LNCaP clone FGC (cell line): ENCODE results near the gene NOTUM.

Experiments
- DNase-seq: peaks from one replicate; pipeline ENCODE4 v3.0.0-alpha.2; 2011; ENCODE audit warnings: low read depth
- H3K4me3 ChIP-seq: 2 replicates; pipeline ENCODE4 v1.5.1; 2011; ENCODE audit warnings: mild to moderate bottlenecking, low read depth, low read length, control low read depth
- CTCF ChIP-seq: IDR thresholded peaks from 2 replicates; pipeline ENCODE4 v1.5.1; 2012; ENCODE audit warnings: mild to moderate bottlenecking; ENCODE audit not compliant: control insufficient read depth, insufficient read depth; ENCODE audit errors: extremely low read depth

Gene NOTUM

DNA sequence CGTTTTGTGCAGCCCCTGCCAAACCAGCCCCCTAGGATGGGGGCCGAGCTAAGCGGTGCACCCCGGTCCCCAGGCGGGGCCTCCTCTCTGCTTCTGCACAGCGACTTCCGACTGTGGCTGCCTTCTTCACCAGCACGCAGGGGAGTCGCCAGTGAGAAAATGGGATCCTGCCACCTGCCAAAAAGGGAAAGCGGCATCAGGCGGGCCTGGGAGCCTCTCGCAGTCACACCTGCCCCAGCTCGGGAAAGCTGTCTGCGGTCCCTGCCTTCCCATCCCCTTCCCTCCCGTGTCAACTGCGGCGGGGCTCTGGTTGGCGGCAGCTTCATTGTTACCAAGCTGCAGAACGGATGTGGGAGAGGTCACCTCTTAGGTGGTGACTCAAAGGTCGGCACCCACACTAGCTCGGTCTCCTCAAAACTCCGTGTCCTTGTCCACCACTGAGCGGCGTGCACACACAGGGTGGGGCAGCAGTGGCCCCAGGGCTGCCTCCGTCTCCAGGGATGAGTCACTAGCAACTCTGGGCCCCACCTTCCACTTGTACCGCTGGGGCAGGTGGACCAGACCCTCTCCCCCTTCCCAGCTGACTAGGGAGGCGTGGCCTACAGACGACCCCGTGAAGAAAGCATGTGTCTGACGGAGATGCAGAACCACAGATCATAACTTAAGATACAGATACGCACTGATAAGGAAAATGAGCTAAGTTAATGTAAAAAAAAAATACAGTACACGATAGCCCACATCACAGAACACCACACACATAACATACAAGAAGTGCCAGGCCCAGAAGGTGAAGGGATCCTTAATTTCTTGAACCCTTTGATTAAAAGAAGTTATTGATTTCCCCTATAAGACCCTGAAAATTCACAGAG, 48.3 kb downstream of the NOTUM start:
- H3K4me3 ChIP-seq: no peak overlapping the region
- no peak for DNase-seq
- TF ChIP-seq CTCF: no peak

DNA sequence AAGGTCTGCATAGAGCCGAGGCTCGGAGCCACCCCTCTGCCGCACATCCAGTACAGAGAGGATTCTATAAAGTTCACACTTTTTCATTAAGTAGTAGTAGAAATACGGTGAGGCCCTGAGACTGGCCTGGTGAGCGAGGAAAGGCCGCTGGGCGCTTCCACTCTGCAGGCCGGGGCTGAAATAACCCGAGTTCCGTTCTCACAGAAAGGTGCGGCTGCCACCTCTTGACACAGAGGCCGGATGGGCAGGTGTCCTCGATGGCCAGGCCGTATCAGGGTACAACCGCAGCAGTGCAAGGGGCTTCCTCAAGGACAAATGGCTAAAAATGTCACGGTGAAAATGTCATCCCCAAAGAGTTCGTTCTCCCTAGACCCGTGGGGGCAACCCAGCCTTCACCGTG, 49.0 kb downstream of the NOTUM start:
- peak overlapping the region; percentile 13; the same call in 1 of the 2 replicates for H3K4me3 ChIP-seq
- TF ChIP-seq CTCF: no peak
- DNase-seq: no peak

DNA sequence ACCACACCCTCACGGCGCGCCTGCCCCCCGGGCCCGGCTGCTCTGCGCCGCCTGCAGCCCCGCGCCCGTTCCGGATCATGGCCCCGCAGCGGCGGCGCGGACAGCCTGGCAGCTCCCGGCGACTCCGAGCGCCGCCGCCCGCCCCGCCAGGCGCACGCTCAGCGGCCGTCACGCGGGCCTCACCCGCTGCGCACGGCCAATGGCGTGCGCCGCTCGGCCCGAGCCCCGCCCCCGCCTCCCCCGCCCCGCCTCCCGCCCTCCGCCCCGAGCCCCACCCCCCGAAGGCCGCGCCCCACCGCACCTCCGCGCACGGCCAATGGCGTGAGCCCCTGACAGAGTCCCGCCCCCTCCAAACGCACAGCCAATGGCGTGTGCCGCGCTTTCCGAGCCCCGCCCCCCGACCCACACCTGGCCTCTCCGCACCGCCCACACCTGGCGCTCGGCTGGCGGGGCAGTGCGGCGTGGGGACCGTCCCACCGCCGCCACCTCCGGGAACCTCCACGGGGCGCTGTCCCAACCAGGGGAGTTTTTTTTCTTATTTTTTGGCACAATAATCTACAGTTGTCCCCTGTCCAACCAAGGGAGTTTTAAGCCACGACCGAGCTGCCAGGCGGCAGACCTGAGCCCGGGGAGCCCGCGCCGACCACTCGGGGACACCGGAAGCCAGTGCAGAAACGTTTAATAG, 49.6 kb downstream of the NOTUM start, which contains the start of gene PCYT2:
TSS of gene PCYT2 (minus strand) at position 123 of the 685 bp plus-strand sequence. CDS start at position 79, 44 bp downstream.
- DNase-seq: peak; percentile 73
- peak; percentile 29 for TF ChIP-seq CTCF
- peak within 1 kb of the TSS; percentile 80 for H3K4me3 ChIP-seq

DNA sequence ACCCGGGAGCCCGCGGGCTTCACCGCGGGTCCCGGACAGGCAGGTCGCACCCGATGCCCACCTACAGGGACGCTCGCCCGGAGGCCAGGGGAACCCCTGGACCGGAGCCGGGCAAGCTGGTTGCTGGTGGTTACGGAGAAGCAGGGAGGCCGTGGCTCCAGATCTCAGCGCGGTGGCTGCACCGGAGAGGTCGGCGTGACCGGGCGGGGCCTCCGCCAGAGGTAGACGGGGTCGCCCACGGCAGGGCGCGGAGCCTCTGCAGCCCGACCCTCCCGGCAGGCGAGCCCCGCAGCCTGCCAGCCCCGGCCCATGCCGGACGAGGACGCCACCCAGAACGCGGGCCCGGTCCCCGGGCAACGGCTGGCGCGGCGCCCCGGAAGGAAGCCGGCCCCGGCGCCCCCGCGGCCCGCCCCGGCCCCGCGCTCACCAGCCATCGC, 50.1 kb downstream of the NOTUM start:
- no peak for DNase-seq
- peak overlapping the region; percentile 80 for H3K4me3 ChIP-seq
- no peak for TF ChIP-seq CTCF

- no peak for TF ChIP-seq CTCF
- DNase-seq: no peak
Observed at GRCh38 chr17:81909966-81910839, 50.8 kb downstream of the NOTUM start.

GRCh38 chr17:81909231-81909630, 51.8 kb downstream of the NOTUM start:
- no peak for DNase-seq
- no peak for TF ChIP-seq CTCF
- no peak overlapping the region; the same call in 1 of the 2 replicates for H3K4me3 ChIP-seq

More at GRCh38 chr17:81909966-81910839, 50.8 kb downstream of the NOTUM start:
- peak overlapping the region; percentile 80 for H3K4me3 ChIP-seq
